ENCODE results near the gene NLRP10. TPM values are rescaled to one million over a fixed set of nuclear protein-coding genes. Genes with fewer than 3 reads are reported as not detected.

NLRP10 gene
- total RNA-seq, 4 donors from 2014 or later, result 56.7 to 115 (median 73.6) TPM

GRCh38 chr11:8008212-8008611 lies 43.0 kb upstream of the NLRP10 start:
- H3K4me3 ChIP-seq (ENCODE audit: low read depth, poor library complexity, severe bottlenecking), result no peak overlapping the region
- intact Hi-C loops (cut with DNase I; ENCODE audit: low total_unique reads), result loop anchor here (10.0 kb wide), 1 partner anchor 87 kb away; no protein-coding TSS in a partner anchor
- TF ChIP-seq CTCF (IDR thresholded peaks at IDR 0.05), result no peak
- no peak for TF ChIP-seq POLR2A (IDR thresholded peaks at IDR 0.05)
- DNase-seq (ENCODE audit: low spot score in 2 of 2), result peak in 1 of 2 donors; percentile 29
- 28 to 40% methylated on average over 4 of the region's 4 CpGs for WGBS, 2 donors

- intact Hi-C loops (cut with DNase I; ENCODE audit: low total_unique reads), result loop anchor here (10.0 kb wide), 1 partner anchor 88 kb away; no protein-coding TSS in a partner anchor
- peak in 1 of 3 donors; percentile 75 for TF ChIP-seq CTCF (IDR thresholded peaks at IDR 0.05)
- TF ChIP-seq POLR2A (IDR thresholded peaks at IDR 0.05), result no peak
- H3K4me3 ChIP-seq (ENCODE audit: low read depth, poor library complexity, severe bottlenecking), result no peak overlapping the region
- DNase-seq (ENCODE audit: low spot score in 2 of 2), result peak; percentile 40 to 76
Measured at GRCh38 chr11:8006349-8006977, 41.2 kb upstream of the NLRP10 start.

DNA sequence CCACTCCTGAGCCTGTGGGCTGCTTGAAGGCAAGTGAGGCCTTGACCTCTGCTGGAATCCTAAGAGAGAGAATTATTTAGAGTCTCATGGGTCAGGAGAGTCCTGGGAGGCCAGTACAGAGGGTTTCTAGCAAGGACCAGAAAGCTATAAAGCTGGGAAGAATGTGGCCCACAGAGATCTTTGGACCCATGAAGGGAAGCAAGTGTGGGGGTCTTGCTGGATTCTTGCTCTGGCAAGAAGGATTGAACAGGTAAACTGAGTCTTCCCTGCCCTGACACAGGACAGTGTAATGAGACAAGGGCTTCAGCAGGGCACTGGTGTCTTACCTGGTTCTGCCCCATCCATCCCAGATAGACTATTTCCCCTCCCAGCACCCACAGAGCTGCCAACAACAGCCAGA lies 40.3 kb upstream of the NLRP10 start:
- no peak overlapping the region for H3K4me3 ChIP-seq (ENCODE audit: low read depth, poor library complexity, severe bottlenecking)
- DNase-seq (ENCODE audit: low spot score in 2 of 2), result peak in 1 of 2 donors; percentile 23
- TF ChIP-seq POLR2A (IDR thresholded peaks at IDR 0.05) (no peak), CTCF (IDR thresholded peaks at IDR 0.05) (no peak)
- intact Hi-C loops (cut with DNase I; ENCODE audit: low total_unique reads), result loop anchor here (10.0 kb wide), 1 partner anchor 89 kb away; no protein-coding TSS in a partner anchor

- DNase-seq (ENCODE audit: low spot score in 2 of 2), result peak in 1 of 2 donors; percentile 32
- TF ChIP-seq POLR2A (IDR thresholded peaks at IDR 0.05), result no peak
- no peak for TF ChIP-seq CTCF (IDR thresholded peaks at IDR 0.05)
- H3K4me3 ChIP-seq (ENCODE audit: low read depth, poor library complexity, severe bottlenecking), result no peak overlapping the region
- intact Hi-C loops (cut with DNase I; ENCODE audit: low total_unique reads), result loop anchor here (10.0 kb wide), 1 partner anchor 91 kb away; no protein-coding TSS in a partner anchor
- WGBS, 2 donors, result 74 to 96% methylated on average over 2 of the region's 2 CpGs
Measured at GRCh38 chr11:8004008-8004407, 38.8 kb upstream of the NLRP10 start.

DNA sequence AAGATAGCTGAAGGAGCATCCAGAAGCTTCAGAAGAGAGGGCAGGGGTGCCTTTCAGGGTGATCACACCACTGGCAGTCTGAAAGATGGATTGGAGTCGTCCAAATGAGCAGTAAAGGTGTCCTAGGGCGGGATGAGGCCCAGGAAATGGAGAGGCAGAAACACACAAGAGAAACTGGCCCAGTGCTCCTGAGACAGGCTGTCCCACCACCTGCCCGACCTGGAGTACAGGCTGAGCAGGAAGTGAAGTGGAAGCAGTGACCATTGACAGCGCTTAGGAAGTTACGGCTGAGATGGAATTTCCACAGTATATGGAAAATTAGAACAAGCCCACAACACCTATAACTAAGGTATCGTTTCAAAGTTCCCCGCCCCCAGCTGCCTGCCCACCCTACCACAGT lies 37.9 kb upstream of the NLRP10 start:
- peak in 1 of 2 donors; percentile 48 for DNase-seq (ENCODE audit: low spot score in 2 of 2)
- intact Hi-C loops (cut with DNase I; ENCODE audit: low total_unique reads), result loop anchor here (10.0 kb wide), 1 partner anchor 92 kb away; no protein-coding TSS in a partner anchor
- WGBS, 2 donors, result 70 to 73% methylated on average over 7 of the region's 7 CpGs
- TF ChIP-seq POLR2A (IDR thresholded peaks at IDR 0.05) (no peak), CTCF (IDR thresholded peaks at IDR 0.05) (no peak)
- H3K4me3 ChIP-seq (ENCODE audit: low read depth, poor library complexity, severe bottlenecking), result no peak overlapping the region
